NB4 (cell line): Measurements from ENCODE around the gene OR1L8.

Experiments
- MAX ChIP-seq: IDR thresholded peaks from 2 replicates; pipeline ENCODE4 v1.6.1; 2011; ENCODE audit warnings: low read depth, low read length
- MYC ChIP-seq: IDR thresholded peaks from 2 replicates; pipeline ENCODE4 v1.6.1; 2011; ENCODE audit warnings: low read depth, low read length
- POLR2A ChIP-seq: IDR thresholded peaks from 2 replicates; pipeline ENCODE4 v1.6.1; 2011; ENCODE audit warnings: mild to moderate bottlenecking; ENCODE audit not compliant: insufficient read length; ENCODE audit errors: extremely low read depth
- TF ChIP-seq, protein P1 (sequence below): IDR thresholded peaks from one replicate; pipeline ENCODE4 v1.5.1; 2012; ENCODE audit warnings: low read depth, low read length

GRCh38 chr9:122579874-122580273 lies 3.3 kb downstream of the OR1L8 start:
- TF ChIP-seq, protein P1, sequence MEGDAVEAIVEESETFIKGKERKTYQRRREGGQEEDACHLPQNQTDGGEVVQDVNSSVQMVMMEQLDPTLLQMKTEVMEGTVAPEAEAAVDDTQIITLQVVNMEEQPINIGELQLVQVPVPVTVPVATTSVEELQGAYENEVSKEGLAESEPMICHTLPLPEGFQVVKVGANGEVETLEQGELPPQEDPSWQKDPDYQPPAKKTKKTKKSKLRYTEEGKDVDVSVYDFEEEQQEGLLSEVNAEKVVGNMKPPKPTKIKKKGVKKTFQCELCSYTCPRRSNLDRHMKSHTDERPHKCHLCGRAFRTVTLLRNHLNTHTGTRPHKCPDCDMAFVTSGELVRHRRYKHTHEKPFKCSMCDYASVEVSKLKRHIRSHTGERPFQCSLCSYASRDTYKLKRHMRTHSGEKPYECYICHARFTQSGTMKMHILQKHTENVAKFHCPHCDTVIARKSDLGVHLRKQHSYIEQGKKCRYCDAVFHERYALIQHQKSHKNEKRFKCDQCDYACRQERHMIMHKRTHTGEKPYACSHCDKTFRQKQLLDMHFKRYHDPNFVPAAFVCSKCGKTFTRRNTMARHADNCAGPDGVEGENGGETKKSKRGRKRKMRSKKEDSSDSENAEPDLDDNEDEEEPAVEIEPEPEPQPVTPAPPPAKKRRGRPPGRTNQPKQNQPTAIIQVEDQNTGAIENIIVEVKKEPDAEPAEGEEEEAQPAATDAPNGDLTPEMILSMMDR, result no peak
- TF ChIP-seq POLR2A, result no peak
- TF ChIP-seq MAX, result no peak
- TF ChIP-seq MYC, result no peak
